SK-N-SH (cell line): ENCODE measurements around the gene CDC42BPG. TPM values are rescaled to one million over a fixed set of nuclear protein-coding genes. Genes with fewer than 3 reads are reported as not detected.

Source experiments
- CTCF ChIA-PET: fragments of 300-600, 350-600 bp; formaldehyde crosslinking; extraction: SDS; loops from one replicate; lab custom pipeline; 2021; lab: Yijun Ruan, JAX
- POLR2A ChIA-PET: fragments of 350-600 bp; sonication (Branson Sonifier 250); formaldehyde crosslinking; extraction: SDS; loops from one replicate; lab custom pipeline; 2020; ENCODE audit warnings: antibody characterized with exemption, inconsistent platforms; lab: Yijun Ruan, JAX
- DNase-seq: peaks from one replicate; pipeline ENCODE4 v3.0.0; 2012
- H2AFZ ChIP-seq: fragments of 200-600 bp; sonication (generic); 2 replicates; pipeline ENCODE4 v1.8.1; 2016; ENCODE audit warnings: antibody characterized with exemption, mild to moderate bottlenecking, low read depth
- H3F3A ChIP-seq: fragments of 200-600 bp; sonication (generic); replicated peaks from 2 replicates; pipeline ENCODE3; 2016; ENCODE audit warnings: antibody characterized with exemption, mild to moderate bottlenecking; ENCODE audit not compliant: insufficient read depth
- H3K27ac ChIP-seq, 2 experiments: fragments of 200-500 bp in 1 of 2; fragments of 200-600 bp in 1 of 2; sonication (Bioruptor generic) in 1 of 2; sonication (generic), shearing (Covaris generic) in 1 of 2; 2 replicates each; pipeline versions ENCODE4 v1.5.1 to v1.6.1; 2014 to 2016; ENCODE audit warnings: low read depth in 2 of 2, inconsistent platforms in 1 of 2, low read length in 1 of 2, mild to moderate bottlenecking in 1 of 2, mixed read lengths in 1 of 2
- H3K27me3 ChIP-seq: fragments of 200-600 bp; sonication (generic), shearing (Covaris generic); 2 replicates; pipeline ENCODE4 v1.6.1; 2016; ENCODE audit warnings: mixed run types; ENCODE audit not compliant: insufficient read depth
- H3K36me3 ChIP-seq, 2 experiments: fragments of 200-500 bp in 1 of 2; fragments of 200-600 bp in 1 of 2; sonication (Bioruptor generic) in 1 of 2; sonication (generic) in 1 of 2; replicated peaks in 1 of 2; 2 replicates each; pipeline versions ENCODE3 to v1.5.1; 2014 to 2016; ENCODE audit warnings: low read length in 1 of 2, mild to moderate bottlenecking in 1 of 2; ENCODE audit not compliant: insufficient read depth in 2 of 2, control insufficient read depth in 1 of 2
- H3K4me1 ChIP-seq, 2 experiments: fragments of 200-500 bp in 1 of 2; fragments of 200-600 bp in 1 of 2; sonication (Bioruptor generic) in 1 of 2; sonication (generic), shearing (Covaris generic) in 1 of 2; 2 replicates each; pipeline versions ENCODE4 v1.5.1 to v1.6.1; 2014 to 2016; ENCODE audit warnings: low read depth in 1 of 2, low read length in 1 of 2, mixed run types in 1 of 2; ENCODE audit not compliant: insufficient read depth in 2 of 2, control insufficient read depth in 1 of 2
- H3K4me2 ChIP-seq: fragments of 200-600 bp; sonication (generic), shearing (Covaris generic); 2 replicates; pipeline ENCODE4 v1.6.1; 2017; ENCODE audit warnings: mixed run types
- H3K4me3 ChIP-seq, 2 experiments: fragments of 200-500 bp in 1 of 2; fragments of 200-600 bp in 1 of 2; sonication (Bioruptor generic) in 1 of 2; sonication (generic), shearing (Covaris generic) in 1 of 2; 2 replicates each; pipeline versions ENCODE4 v1.5.1 to v1.8.1; 2014 to 2016; ENCODE audit warnings: low read depth in 2 of 2, inconsistent platforms in 1 of 2, low read length in 1 of 2, mild to moderate bottlenecking in 1 of 2, mixed read lengths in 1 of 2, moderate library complexity in 1 of 2
- H3K79me2 ChIP-seq: fragments of 200-600 bp; sonication (generic); 2 replicates; pipeline ENCODE4 v1.8.1; 2017; ENCODE audit warnings: mild to moderate bottlenecking; ENCODE audit not compliant: insufficient read depth
- H3K9ac ChIP-seq: fragments of 200-600 bp; sonication (generic); 2 replicates; pipeline ENCODE4 v1.6.1; 2017; ENCODE audit warnings: mixed run types
- H3K9me2 ChIP-seq: fragments of 200-600 bp; sonication (generic); 2 replicates; pipeline ENCODE4 v1.6.1; 2017; ENCODE audit warnings: mixed run types
- H3K9me3 ChIP-seq: fragments of 200-600 bp; sonication (generic); 2 replicates; pipeline ENCODE4 v1.6.1; 2017; ENCODE audit warnings: mixed run types, mild to moderate bottlenecking, moderate library complexity
- H4K20me1 ChIP-seq: fragments of 200-600 bp; sonication (generic); 2 replicates; pipeline ENCODE4 v1.6.1; 2017; ENCODE audit warnings: mild to moderate bottlenecking, mixed run types; ENCODE audit not compliant: insufficient read depth
- CHD2 ChIP-seq: fragments of 150-350 bp; IDR thresholded peaks from 2 replicates; pipeline ENCODE4 v1.6.1; 2018; ENCODE audit warnings: low read length; ENCODE audit not compliant: partially characterized antibody
- FOSL2 ChIP-seq: IDR thresholded peaks from 2 replicates; pipeline ENCODE4 v1.4.0; 2012; ENCODE audit warnings: low read depth, mild to moderate bottlenecking, moderate library complexity, borderline replicate concordance
- FOXJ3 ChIP-seq: sonication (generic); formaldehyde crosslinking; IDR thresholded peaks from 2 replicates; pipeline ENCODE4 v1.5.1; 2020; ENCODE audit warnings: mild to moderate bottlenecking, missing genetic modification reagents
- GATA2 ChIP-seq: sonication (generic); formaldehyde crosslinking; IDR thresholded peaks from 2 replicates; pipeline ENCODE4 v1.5.0; 2020; ENCODE audit warnings: mild to moderate bottlenecking, missing genetic modification reagents
- JUND ChIP-seq: IDR thresholded peaks from 2 replicates; pipeline ENCODE4 v1.4.0; 2012
- POLR2AphosphoS5 ChIP-seq: IDR thresholded peaks from 2 replicates; pipeline ENCODE4 v1.6.1; 2012; ENCODE audit warnings: low read depth, low read length
- RAD21 ChIP-seq: IDR thresholded peaks from 2 replicates; pipeline ENCODE4 v1.6.1; 2012; ENCODE audit warnings: mild to moderate bottlenecking, low read length
- SMC3 ChIP-seq: IDR thresholded peaks from 2 replicates; pipeline ENCODE4 v1.6.1; 2012; ENCODE audit warnings: low read depth, low read length, improper control_type of control experiment
- TEAD4 ChIP-seq: IDR thresholded peaks from 2 replicates; pipeline ENCODE4 v1.4.0; 2012; ENCODE audit warnings: mild to moderate bottlenecking, borderline replicate concordance; ENCODE audit not compliant: insufficient read depth
- WGBS: methylation state at CpG from one replicate; pipeline ENCODE4 v1.1.6; 2017; ENCODE audit warnings: low lambda C conversion rate; 5-methylcytosine and 5-hydroxymethylcytosine counted together
- polyA plus RNA-seq, 3 experiments: library from polyadenylated mRNA; depleted of rRNA; stranded (reverse); fragments of >200 nt; gene quantifications; 2 replicates each; pipeline ENCODE4 v1.2.3, GENCODE V29; 2012
- TF ChIP-seq, protein P1 (sequence below): fragments of 150-350 bp; IDR thresholded peaks from 2 replicates; pipeline ENCODE4 v1.6.1; 2017; ENCODE audit warnings: antibody characterized with exemption, low read length, low read depth, borderline replicate concordance
- TF ChIP-seq, protein P2 (sequence below): IDR thresholded peaks from 2 replicates; pipeline ENCODE4 v1.4.0; 2012; ENCODE audit warnings: low read depth, borderline replicate concordance

Gene CDC42BPG
- polyA plus RNA-seq, 1 of the 3 experiments (the other 2 are of a cell fraction): 0.33 TPM

DNA sequence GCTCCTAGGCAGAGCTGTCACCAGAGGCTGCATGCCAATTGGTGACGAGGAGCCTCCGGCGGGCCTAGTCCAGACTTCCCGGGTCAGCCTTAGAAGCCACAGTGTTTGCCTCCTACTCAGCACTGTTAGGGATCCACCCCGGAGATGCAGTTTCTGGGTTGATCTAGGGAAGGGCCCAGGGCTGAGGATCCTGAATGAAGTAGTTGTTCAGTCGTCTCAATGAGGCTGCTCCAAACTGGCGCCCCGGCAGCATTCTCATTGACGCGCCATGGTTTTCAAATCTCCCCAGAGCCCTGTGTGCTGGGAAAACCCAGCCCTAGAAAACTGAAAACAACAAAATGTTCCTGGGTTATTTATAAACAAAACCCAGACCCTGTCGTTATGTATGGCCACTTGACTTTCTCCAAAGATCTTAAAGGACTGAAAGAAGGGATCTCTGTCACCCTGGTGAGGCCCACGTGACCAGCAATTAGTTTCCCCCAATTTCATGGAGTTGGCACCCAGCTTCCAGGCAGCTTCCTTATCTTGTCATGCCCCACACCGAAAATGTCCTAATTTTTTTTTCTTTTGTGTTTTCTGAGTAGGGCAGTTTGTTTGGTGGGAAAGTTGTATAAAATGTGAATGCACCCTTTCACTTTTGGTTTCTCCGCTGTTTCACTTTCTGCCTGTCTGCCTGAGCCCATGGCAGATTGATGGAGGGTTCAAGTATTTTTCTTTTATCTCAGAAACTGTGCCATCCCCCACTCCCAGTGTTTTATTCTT is 36.0 kb upstream of the CDC42BPG start:
- Histone ChIP-seq H3K4me1 (peaks cover 5 to 32% of the 10 kb centered on the region in 2 experiments; a peak in 2 of 4 replicates), H3K4me3 (no peak overlapping the region), H3K79me2 (peaks cover 29% of the 10 kb centered on the region), H3K27me3 (no peaks in the 10 kb centered on the region), H3K4me2 (no peak overlapping the region), H3K9me2 (no peaks in the 10 kb centered on the region), H3K9me3 (no peaks in the 10 kb centered on the region), H4K20me1 (peaks cover 13% of the 10 kb centered on the region), H3K9ac (no peak overlapping the region), H3F3A (no peaks in the 10 kb centered on the region), H2AFZ (no peak overlapping the region), H3K27ac (no peak overlapping the region), H3K36me3 (no peaks in the 10 kb centered on the region)
- TF ChIP-seq POLR2AphosphoS5: no peak
- TF ChIP-seq, protein P1, sequence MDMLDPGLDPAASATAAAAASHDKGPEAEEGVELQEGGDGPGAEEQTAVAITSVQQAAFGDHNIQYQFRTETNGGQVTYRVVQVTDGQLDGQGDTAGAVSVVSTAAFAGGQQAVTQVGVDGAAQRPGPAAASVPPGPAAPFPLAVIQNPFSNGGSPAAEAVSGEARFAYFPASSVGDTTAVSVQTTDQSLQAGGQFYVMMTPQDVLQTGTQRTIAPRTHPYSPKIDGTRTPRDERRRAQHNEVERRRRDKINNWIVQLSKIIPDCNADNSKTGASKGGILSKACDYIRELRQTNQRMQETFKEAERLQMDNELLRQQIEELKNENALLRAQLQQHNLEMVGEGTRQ: no peak
- TF ChIP-seq, protein P2, sequence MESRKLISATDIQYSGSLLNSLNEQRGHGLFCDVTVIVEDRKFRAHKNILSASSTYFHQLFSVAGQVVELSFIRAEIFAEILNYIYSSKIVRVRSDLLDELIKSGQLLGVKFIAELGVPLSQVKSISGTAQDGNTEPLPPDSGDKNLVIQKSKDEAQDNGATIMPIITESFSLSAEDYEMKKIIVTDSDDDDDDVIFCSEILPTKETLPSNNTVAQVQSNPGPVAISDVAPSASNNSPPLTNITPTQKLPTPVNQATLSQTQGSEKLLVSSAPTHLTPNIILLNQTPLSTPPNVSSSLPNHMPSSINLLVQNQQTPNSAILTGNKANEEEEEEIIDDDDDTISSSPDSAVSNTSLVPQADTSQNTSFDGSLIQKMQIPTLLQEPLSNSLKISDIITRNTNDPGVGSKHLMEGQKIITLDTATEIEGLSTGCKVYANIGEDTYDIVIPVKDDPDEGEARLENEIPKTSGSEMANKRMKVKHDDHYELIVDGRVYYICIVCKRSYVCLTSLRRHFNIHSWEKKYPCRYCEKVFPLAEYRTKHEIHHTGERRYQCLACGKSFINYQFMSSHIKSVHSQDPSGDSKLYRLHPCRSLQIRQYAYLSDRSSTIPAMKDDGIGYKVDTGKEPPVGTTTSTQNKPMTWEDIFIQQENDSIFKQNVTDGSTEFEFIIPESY: no peak
- no peak for TF ChIP-seq FOXJ3 (CRISPR knock-in tag)
- DNase-seq: no peak
- POLR2A ChIA-PET: interaction anchor here (0.7 kb wide), 1 partner anchor 17 kb away, joined by 5 read pairs; no protein-coding TSS in a partner anchor
- 91% methylated on average over 14 of the region's 14 CpGs for WGBS
- CTCF ChIA-PET: interaction anchor here (0.8 to 26.7 kb wide), 4 partner anchors 14 to 36 kb away, joined by 3 to 530 read pairs (median 14); partner anchors contain the start of gene CDC42BPG

DNA sequence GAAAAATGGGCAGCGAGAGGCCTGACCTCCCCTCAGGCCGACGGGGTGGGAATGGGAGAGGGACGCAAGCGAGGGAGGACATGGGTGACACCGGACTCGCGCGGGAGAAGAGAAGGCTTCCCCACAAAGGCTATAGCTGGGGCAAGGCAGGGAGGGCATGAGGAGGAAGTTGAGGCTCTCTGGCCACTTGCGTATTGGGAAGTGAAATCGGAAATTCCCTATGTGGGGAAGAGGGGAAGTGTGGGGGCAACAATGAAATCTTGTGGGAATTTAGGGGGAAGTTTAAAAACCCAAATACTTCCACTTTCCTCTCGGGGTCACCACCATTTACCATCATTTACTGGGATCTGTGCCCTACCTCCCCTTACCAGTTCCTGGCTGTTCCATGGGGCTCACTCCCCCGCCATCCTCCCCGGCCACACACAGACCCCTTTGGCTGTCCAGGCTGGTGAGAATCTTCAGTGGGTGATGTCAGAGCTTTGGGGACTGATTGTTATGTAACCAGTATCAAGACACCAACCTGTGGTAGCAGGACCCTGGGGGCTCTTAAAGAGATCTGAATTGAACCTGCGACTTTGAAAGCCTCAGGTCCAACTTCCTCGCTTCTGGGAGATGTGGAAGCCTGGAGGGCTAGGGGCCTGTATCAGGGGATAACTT is 34.9 kb upstream of the CDC42BPG start:
- ChIA-PET CTCF (interaction anchor here (0.7 to 26.7 kb wide), 9 partner anchors 8 to 238 kb away, joined by 3 to 530 read pairs (median 5); partner anchors contain the start of genes ATG2A, CDC42BPG and ZNHIT2), POLR2A (interaction anchor here (1.3 to 1.7 kb wide), 2 partner anchors 9 to 23 kb away, joined by 5 to 8 read pairs; no protein-coding TSS in a partner anchor)
- no peak for TF ChIP-seq FOSL2
- no peak for TF ChIP-seq POLR2AphosphoS5
- no peak for TF ChIP-seq RAD21
- no peak for TF ChIP-seq TEAD4
- TF ChIP-seq SMC3: no peak
- no peak for TF ChIP-seq GATA2
- TF ChIP-seq JUND: no peak
- TF ChIP-seq CHD2: no peak

More for the DNA sequence above, 34.9 kb upstream of the CDC42BPG start:
- Histone ChIP-seq H3K9me2 (no peaks in the 10 kb centered on the region), H3K9me3 (no peaks in the 10 kb centered on the region), H3K4me2 (peak overlapping the region; percentile 98), H3K4me3 (peak overlapping the region; percentile 88 to 95), H3K36me3 (peaks cover 3 to 5% of the 10 kb centered on the region in 2 experiments), H3K4me1 (peaks cover 6 to 32% of the 10 kb centered on the region in 2 experiments; a peak in 2 of 4 replicates), H3K27ac (peak overlapping the region; percentile 76 to 77), H3K9ac (peak overlapping the region; percentile 89), H3K79me2 (peaks cover 40% of the 10 kb centered on the region), H4K20me1 (peaks cover 24% of the 10 kb centered on the region), H2AFZ (peak overlapping the region; percentile 68), H3K27me3 (no peaks in the 10 kb centered on the region), H3F3A (no peaks in the 10 kb centered on the region)
- WGBS: 27% methylated on average over 16 of the region's 16 CpGs
- no peak for DNase-seq
